Measurements from ENCODE around the gene GPANK1. TPM values are rescaled to one million over a fixed set of nuclear protein-coding genes. Genes with fewer than 3 reads are reported as not detected.
A peak's percentile ranks its signal among the peaks of the same experiment; 100 is the strongest.

Gene GPANK1
- total RNA-seq, 1 experiment from 2014 or later = 29.1 TPM

DNA sequence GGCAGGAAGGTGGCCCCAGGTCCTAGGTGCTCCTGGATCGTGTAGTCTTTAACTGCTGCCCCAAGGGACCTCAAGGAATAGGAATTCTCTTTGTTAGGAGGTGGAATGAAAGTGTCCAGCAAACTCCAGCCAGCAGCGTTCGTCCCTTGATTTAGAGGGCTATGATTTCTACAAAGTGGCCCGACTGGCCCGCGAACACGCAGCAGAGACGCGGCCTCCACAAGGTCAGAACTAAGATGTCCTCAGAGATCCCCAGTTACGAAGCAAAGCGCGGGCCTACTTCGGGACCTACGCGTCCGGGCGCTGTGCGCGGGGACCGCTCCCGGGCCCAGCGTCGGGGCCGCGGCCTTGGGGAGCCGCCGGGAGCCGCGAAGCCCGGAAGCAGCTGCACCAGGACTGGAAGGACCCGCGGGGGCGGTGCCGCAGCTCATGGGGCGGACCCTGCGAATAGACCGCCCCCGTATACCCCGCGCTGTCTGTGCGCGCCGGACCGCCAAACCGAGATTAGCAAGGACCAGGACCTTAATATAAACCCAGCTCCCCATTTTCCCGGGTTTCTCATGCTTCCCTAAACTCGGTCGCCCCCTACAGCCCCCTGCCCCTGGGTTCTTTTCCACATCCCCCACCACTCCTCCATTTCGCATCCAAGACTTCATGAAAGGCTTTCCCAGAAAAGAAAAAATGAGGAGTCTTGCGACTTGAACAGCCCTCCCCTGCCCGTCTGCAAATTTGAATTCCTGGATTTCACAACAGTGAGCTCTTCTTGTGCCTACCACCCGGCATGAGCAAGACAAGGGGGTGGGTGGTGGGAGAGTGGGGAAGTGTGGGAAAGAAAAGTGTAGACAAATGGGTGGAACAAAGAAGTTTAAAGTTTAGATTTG, 4.2 kb downstream of the GPANK1 start, which contains the start of gene C6orf47 (continued):
- TF ChIP-seq, protein P1, sequence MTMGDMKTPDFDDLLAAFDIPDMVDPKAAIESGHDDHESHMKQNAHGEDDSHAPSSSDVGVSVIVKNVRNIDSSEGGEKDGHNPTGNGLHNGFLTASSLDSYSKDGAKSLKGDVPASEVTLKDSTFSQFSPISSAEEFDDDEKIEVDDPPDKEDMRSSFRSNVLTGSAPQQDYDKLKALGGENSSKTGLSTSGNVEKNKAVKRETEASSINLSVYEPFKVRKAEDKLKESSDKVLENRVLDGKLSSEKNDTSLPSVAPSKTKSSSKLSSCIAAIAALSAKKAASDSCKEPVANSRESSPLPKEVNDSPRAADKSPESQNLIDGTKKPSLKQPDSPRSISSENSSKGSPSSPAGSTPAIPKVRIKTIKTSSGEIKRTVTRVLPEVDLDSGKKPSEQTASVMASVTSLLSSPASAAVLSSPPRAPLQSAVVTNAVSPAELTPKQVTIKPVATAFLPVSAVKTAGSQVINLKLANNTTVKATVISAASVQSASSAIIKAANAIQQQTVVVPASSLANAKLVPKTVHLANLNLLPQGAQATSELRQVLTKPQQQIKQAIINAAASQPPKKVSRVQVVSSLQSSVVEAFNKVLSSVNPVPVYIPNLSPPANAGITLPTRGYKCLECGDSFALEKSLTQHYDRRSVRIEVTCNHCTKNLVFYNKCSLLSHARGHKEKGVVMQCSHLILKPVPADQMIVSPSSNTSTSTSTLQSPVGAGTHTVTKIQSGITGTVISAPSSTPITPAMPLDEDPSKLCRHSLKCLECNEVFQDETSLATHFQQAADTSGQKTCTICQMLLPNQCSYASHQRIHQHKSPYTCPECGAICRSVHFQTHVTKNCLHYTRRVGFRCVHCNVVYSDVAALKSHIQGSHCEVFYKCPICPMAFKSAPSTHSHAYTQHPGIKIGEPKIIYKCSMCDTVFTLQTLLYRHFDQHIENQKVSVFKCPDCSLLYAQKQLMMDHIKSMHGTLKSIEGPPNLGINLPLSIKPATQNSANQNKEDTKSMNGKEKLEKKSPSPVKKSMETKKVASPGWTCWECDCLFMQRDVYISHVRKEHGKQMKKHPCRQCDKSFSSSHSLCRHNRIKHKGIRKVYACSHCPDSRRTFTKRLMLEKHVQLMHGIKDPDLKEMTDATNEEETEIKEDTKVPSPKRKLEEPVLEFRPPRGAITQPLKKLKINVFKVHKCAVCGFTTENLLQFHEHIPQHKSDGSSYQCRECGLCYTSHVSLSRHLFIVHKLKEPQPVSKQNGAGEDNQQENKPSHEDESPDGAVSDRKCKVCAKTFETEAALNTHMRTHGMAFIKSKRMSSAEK (CRISPR knock-in tag; IDR thresholded peaks at IDR 0.05; ENCODE audit: borderline replicate concordance) = 0 out of 2 replicates have a peak, but pooled peaks have one; percentile 18
- TF ChIP-seq TEAD4 (CRISPR knock-in tag; IDR thresholded peaks at IDR 0.05) (no peak), ZNF425 (CRISPR knock-in tag; conservative IDR thresholded peaks at IDR 0.05) (0 out of 2 replicates have a peak, but pooled peaks have one; percentile 58), USF2 (CRISPR knock-in tag; IDR thresholded peaks at IDR 0.05) (no peak), EMX1 (CRISPR knock-in tag; IDR thresholded peaks at IDR 0.05) (peak; percentile 85; the same call in 1 of the 2 replicates), CREM (CRISPR knock-in tag; IDR thresholded peaks at IDR 0.05) (0 out of 2 replicates have a peak, but pooled peaks have one; percentile 64), CREB1 (CRISPR knock-in tag; IDR thresholded peaks at IDR 0.05) (peak; percentile 12; the same call in 1 of the 2 replicates), PRRX2 (CRISPR knock-in tag; IDR thresholded peaks at IDR 0.05) (peak; percentile 89), ZNF317 (CRISPR knock-in tag; IDR thresholded peaks at IDR 0.05; ENCODE audit: borderline replicate concordance, low read depth) (peak; percentile 42; the same call in 1 of the 2 replicates), ATF1 (CRISPR knock-in tag; IDR thresholded peaks at IDR 0.05) (no peak), HMGXB4 (CRISPR knock-in tag; IDR thresholded peaks at IDR 0.05) (peak; percentile 83), ZNF219 (CRISPR knock-in tag; IDR thresholded peaks at IDR 0.05; ENCODE audit: borderline replicate concordance) (no peak), RELA (CRISPR knock-in tag; IDR thresholded peaks at IDR 0.05; ENCODE audit: borderline replicate concordance) (0 out of 2 replicates have a peak, but pooled peaks have one; percentile 41), ESRRA (CRISPR knock-in tag; IDR thresholded peaks at IDR 0.05; ENCODE audit: borderline replicate concordance) (peak; percentile 86), ATF2 (CRISPR knock-in tag; IDR thresholded peaks at IDR 0.05; ENCODE audit: borderline replicate concordance, low read depth) (no peak)
- TF ChIP-seq, protein P2, sequence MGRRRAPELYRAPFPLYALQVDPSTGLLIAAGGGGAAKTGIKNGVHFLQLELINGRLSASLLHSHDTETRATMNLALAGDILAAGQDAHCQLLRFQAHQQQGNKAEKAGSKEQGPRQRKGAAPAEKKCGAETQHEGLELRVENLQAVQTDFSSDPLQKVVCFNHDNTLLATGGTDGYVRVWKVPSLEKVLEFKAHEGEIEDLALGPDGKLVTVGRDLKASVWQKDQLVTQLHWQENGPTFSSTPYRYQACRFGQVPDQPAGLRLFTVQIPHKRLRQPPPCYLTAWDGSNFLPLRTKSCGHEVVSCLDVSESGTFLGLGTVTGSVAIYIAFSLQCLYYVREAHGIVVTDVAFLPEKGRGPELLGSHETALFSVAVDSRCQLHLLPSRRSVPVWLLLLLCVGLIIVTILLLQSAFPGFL (CRISPR knock-in tag; IDR thresholded peaks at IDR 0.05; ENCODE audit: borderline replicate concordance) = 0 out of 2 replicates have a peak, but pooled peaks have one; percentile 66
- TF ChIP-seq, protein P3, sequence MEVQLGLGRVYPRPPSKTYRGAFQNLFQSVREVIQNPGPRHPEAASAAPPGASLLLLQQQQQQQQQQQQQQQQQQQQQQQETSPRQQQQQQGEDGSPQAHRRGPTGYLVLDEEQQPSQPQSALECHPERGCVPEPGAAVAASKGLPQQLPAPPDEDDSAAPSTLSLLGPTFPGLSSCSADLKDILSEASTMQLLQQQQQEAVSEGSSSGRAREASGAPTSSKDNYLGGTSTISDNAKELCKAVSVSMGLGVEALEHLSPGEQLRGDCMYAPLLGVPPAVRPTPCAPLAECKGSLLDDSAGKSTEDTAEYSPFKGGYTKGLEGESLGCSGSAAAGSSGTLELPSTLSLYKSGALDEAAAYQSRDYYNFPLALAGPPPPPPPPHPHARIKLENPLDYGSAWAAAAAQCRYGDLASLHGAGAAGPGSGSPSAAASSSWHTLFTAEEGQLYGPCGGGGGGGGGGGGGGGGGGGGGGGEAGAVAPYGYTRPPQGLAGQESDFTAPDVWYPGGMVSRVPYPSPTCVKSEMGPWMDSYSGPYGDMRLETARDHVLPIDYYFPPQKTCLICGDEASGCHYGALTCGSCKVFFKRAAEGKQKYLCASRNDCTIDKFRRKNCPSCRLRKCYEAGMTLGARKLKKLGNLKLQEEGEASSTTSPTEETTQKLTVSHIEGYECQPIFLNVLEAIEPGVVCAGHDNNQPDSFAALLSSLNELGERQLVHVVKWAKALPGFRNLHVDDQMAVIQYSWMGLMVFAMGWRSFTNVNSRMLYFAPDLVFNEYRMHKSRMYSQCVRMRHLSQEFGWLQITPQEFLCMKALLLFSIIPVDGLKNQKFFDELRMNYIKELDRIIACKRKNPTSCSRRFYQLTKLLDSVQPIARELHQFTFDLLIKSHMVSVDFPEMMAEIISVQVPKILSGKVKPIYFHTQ (CRISPR knock-in tag; IDR thresholded peaks at IDR 0.05) = peak; percentile 48; the same call in 1 of the 2 replicates
- TF ChIP-seq, protein P4, sequence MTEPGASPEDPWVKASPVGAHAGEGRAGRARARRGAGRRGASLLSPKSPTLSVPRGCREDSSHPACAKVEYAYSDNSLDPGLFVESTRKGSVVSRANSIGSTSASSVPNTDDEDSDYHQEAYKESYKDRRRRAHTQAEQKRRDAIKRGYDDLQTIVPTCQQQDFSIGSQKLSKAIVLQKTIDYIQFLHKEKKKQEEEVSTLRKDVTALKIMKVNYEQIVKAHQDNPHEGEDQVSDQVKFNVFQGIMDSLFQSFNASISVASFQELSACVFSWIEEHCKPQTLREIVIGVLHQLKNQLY (CRISPR knock-in tag; IDR thresholded peaks at IDR 0.05) = no peak

Measured in WTC11 (cell line).